Calu3 (cell line): Measurements from ENCODE around the gene DSCAML1. TPM values are rescaled to one million over a fixed set of nuclear protein-coding genes. Genes with fewer than 3 reads are reported as not detected.
"Not testable (repeated sequence)": the region's sequence is repeated elsewhere in the genome, so short reads cannot be mapped to it uniquely, and the experiment has no call there.

Experiments
- BruUV-seq: library from RNA; stranded (reverse); fragments of 400-500 nt; replicated peaks from 2 replicates; lab custom pipeline; 2021; lab: Mats Ljungman, UMichigan
- CTCF ChIA-PET: fragments of 300-600 bp; sonication (Branson Sonifier 250); formaldehyde crosslinking; loops from one replicate; lab custom pipeline; 2022; ENCODE audit warnings: antibody characterized with exemption; lab: Charles Lee
- DNase-seq: peaks from one replicate; pipeline ENCODE4 v3.0.0; 2022
- H3K27ac Mint-ChIP-seq: one replicate; pipeline ENCODE4 v1.8.0; 2022; ENCODE audit warnings: mixed read lengths; ENCODE audit not compliant: unreplicated experiment
- H3K27me3 Mint-ChIP-seq: one replicate; pipeline ENCODE4 v1.8.0; 2022; ENCODE audit warnings: mixed read lengths; ENCODE audit not compliant: unreplicated experiment
- H3K36me3 Mint-ChIP-seq: one replicate; pipeline ENCODE4 v1.8.0; 2022; ENCODE audit warnings: mild to moderate bottlenecking, moderate library complexity, mixed read lengths; ENCODE audit not compliant: insufficient read depth, unreplicated experiment
- H3K4me1 Mint-ChIP-seq: one replicate; pipeline ENCODE4 v1.8.0; 2022; ENCODE audit warnings: mild to moderate bottlenecking, low read depth, mixed read lengths; ENCODE audit not compliant: unreplicated experiment
- H3K4me3 Mint-ChIP-seq: one replicate; pipeline ENCODE4 v1.8.0; 2022; ENCODE audit warnings: mild to moderate bottlenecking, low read depth, moderate library complexity, mixed read lengths; ENCODE audit not compliant: unreplicated experiment
- H3K9me3 Mint-ChIP-seq: one replicate; pipeline ENCODE4 v1.8.0; 2022; ENCODE audit warnings: low read depth, mixed read lengths; ENCODE audit not compliant: unreplicated experiment
- CTCF ChIP-seq: fragments of 200-600 bp; IDR thresholded peaks from one replicate; pipeline ENCODE4 v1.8.0; 2022; ENCODE audit warnings: antibody characterized with exemption; ENCODE audit not compliant: unreplicated experiment
- intact Hi-C: fragments of 100-400 bp; cut with micrococcal nuclease; formaldehyde crosslinking; loops from one replicate; pipeline ENCODE4 v1.10.0; 2022; ENCODE audit not compliant: unreplicated experiment
- total RNA-seq: library from RNA; stranded (reverse); gene quantifications from 2 replicates; pipeline ENCODE4 v1.2.3, GENCODE V29; 2022

The DSCAML1 gene
- total RNA-seq, 1 experiment from 2014 or later, result 0.07 TPM

- H3K4me1 Mint-ChIP-seq, result no peaks in the 10 kb centered on the region
- intact Hi-C loops, result no loop called here
- H3K9me3 Mint-ChIP-seq, result no peaks in the 10 kb centered on the region
- H3K4me3 Mint-ChIP-seq, result no peak overlapping the region
- DNase-seq, result no peak
- no peak for TF ChIP-seq CTCF
- no TSS peak for BruUV-seq
- H3K27me3 Mint-ChIP-seq, result peaks cover 68% of the 10 kb centered on the region
- no peak overlapping the region for H3K27ac Mint-ChIP-seq
- no peaks in the 10 kb centered on the region for H3K36me3 Mint-ChIP-seq
- CTCF ChIA-PET, result no interaction called here
Measured at GRCh38 chr11:117459123-117459978, 337.7 kb downstream of the DSCAML1 start.

DNA sequence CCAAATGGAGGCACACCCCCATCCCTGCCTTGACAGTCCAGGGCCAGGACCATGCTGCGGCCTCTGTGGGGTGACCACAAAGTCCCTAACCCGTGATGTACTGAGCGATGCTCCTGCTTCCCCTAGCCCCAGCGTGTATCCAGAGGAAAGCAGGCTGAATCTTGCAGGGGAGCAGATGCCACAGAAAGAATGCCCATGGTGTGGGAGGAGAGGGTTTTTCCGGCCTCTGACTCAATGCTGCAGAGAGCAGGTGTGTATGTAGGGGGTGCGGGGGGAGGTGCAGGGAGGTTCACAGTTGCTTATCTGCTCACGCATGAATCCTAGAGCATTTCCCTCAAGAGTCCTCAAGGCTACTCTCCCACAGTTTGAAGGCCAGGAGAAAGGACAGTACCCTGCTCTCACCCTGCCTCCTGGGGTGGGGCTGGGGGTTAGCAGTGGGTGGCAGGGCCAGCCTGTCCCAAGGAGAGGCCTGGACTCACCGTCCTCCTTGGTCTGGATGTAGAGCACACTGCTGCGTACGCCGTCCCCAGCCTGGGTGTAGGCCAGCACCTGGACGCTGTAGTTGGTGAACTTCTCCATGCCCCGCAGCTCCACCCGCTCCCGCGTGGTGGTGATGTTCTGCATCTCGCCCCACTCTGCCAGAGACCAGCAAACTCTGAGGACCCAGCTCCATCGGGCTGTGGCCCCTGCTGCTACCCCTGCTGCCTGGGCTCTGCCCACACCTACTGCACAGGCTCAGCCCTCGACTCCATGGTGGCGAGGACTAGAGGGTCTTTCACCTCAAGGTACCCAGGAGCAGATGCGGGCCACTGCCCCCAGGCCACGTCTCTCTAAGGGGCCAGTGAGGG is 338.5 kb downstream of the DSCAML1 start:
- CTCF ChIA-PET, result no interaction called here
- Mint-ChIP-seq H3K27ac (no peak overlapping the region), H3K4me3 (no peak overlapping the region), H3K9me3 (no peaks in the 10 kb centered on the region), H3K4me1 (no peaks in the 10 kb centered on the region), H3K27me3 (peaks cover 69% of the 10 kb centered on the region), H3K36me3 (no peaks in the 10 kb centered on the region)
- BruUV-seq, result no TSS peak
- intact Hi-C loops, result no loop called here
- TF ChIP-seq CTCF, result no peak
- DNase-seq, result no peak

DNA sequence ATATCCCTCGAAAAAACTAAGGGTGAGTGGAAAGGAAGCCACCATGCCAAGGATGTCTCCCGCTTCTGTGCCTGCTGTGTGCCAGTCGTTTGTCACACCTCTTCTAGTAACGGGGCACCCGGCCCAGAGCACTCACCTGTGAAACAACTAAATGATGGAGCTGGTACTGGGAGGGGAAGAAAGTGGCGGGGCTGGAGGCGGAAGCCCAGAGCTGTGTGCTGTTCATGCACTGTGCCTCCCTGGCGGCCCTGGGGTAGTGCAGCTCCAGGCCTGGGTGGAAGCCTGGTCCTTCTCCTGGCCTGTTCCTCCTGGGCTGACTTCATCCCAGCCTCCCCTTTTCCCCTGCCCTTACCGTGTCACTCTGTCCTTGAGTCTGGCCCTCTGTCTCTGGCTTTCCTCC is 339.2 kb downstream of the DSCAML1 start:
- CTCF ChIA-PET, result no interaction called here
- TF ChIP-seq CTCF, result no peak
- intact Hi-C loops, result no loop called here
- Mint-ChIP-seq H3K4me1 (no peaks in the 10 kb centered on the region), H3K4me3 (no peak overlapping the region), H3K27ac (no peak overlapping the region), H3K27me3 (peaks cover 75% of the 10 kb centered on the region), H3K36me3 (no peaks in the 10 kb centered on the region), H3K9me3 (no peaks in the 10 kb centered on the region)
- DNase-seq, result no peak
- BruUV-seq, result no TSS peak

- intact Hi-C loops, result no loop called here
- Mint-ChIP-seq H3K27me3 (peaks cover 78% of the 10 kb centered on the region), H3K27ac (no peak overlapping the region), H3K4me3 (no peak overlapping the region), H3K4me1 (no peaks in the 10 kb centered on the region), H3K9me3 (no peaks in the 10 kb centered on the region), H3K36me3 (no peaks in the 10 kb centered on the region)
- no TSS peak for BruUV-seq
- no peak for DNase-seq
- CTCF ChIA-PET, result no interaction called here
- no peak for TF ChIP-seq CTCF
Measured at GRCh38 chr11:117457031-117457785, 339.8 kb downstream of the DSCAML1 start.

GRCh38 chr11:117456721-117457029 is 340.3 kb downstream of the DSCAML1 start:
- H3K27me3 Mint-ChIP-seq, result peaks cover 76% of the 10 kb centered on the region
- H3K27ac Mint-ChIP-seq, H3K36me3 Mint-ChIP-seq, H3K4me3 Mint-ChIP-seq, H3K4me1 Mint-ChIP-seq, H3K9me3 Mint-ChIP-seq, intact Hi-C loops, BruUV-seq, DNase-seq: not testable (repeated sequence)
- CTCF ChIA-PET, result interaction anchor here (0.7 kb wide), 1 partner anchor 8 kb away, joined by 3 read pairs; no protein-coding TSS in a partner anchor
